Naive B cell (primary cell): ENCODE results near the gene ATOH7. TPM values are rescaled to one million over a fixed set of nuclear protein-coding genes. Genes with fewer than 3 reads are reported as not detected.

Source experiments
- ATAC-seq, 2 donors: fragments of 150-1000 bp; cut with Tn5 transposase; 2 replicates each; pipeline ENCODE4 v1.10.0; 2021; ENCODE audit warnings: low read depth in 2 of 2, mild to moderate bottlenecking in 2 of 2, moderate library complexity in 2 of 2
- DNase-seq: peaks from one replicate; pipeline ENCODE4 v3.0.0; 2022
- H3K27ac Mint-ChIP-seq, 6 donors: one replicate each; pipeline ENCODE4 v1.8.0; 2020 to 2022; ENCODE audit warnings: mild to moderate bottlenecking in 6 of 6, mixed read lengths in 6 of 6, moderate library complexity in 5 of 6, inconsistent platforms in 2 of 6
- H3K27me3 Mint-ChIP-seq, 3 donors: one replicate each; pipeline ENCODE4 v1.8.0; 2021 to 2022; ENCODE audit warnings: mixed read lengths in 3 of 3, mild to moderate bottlenecking in 1 of 3
- H3K36me3 Mint-ChIP-seq, 2 donors: one replicate each; pipeline ENCODE4 v1.8.0; 2020 to 2022; ENCODE audit warnings: mixed read lengths in 2 of 2, inconsistent platforms in 1 of 2, mild to moderate bottlenecking in 1 of 2
- H3K4me1 Mint-ChIP-seq, 3 donors: one replicate each; pipeline ENCODE4 v1.8.0; 2020 to 2022; ENCODE audit warnings: mixed read lengths in 3 of 3, inconsistent platforms in 1 of 3, mild to moderate bottlenecking in 1 of 3, moderate library complexity in 1 of 3
- H3K4me3 Mint-ChIP-seq, 8 donors: one replicate each; pipeline ENCODE4 v1.8.0; 2020 to 2022; ENCODE audit warnings: mild to moderate bottlenecking in 8 of 8, mixed read lengths in 8 of 8, moderate library complexity in 8 of 8, inconsistent platforms in 2 of 8
- H3K9me3 Mint-ChIP-seq, 7 donors: one replicate each; pipeline ENCODE4 v1.8.0; 2020 to 2022; ENCODE audit warnings: mixed read lengths in 7 of 7, mild to moderate bottlenecking in 5 of 7, inconsistent platforms in 2 of 7, moderate library complexity in 1 of 7
- polyA plus RNA-seq, 6 donors: library from polyadenylated mRNA; unstranded; fragments of 300-500 nt; fragmentation: Illumina TruSeq; gene quantifications; one replicate each; pipeline ENCODE4 v1.2.3, GENCODE V29; 2021; ENCODE audit warnings: low read depth in 6 of 6

Gene ATOH7
- polyA plus RNA-seq, 6 donors from 2014 or later, result 0.23 TPM; not detected in 5

DNA sequence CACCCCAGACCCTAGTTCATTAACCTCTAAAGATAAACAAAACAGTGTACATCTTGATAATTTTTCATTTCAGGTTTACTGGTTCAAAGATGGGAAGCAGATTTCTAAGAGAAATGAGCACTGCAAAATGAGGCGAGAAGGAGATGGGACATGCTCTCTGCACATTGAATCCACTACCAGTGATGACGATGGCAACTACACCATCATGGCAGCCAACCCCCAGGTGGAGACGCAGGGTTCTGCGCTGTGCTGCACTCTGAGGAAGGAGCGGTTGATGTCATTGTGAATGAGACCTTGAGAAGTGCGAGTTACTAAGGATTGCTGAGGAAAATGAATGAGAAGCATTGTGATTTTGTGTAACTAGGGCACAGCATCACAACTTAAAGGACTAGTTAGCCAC is 37.6 kb downstream of the ATOH7 start:
- H3K4me1 Mint-ChIP-seq, result no peaks in the 10 kb centered on the region
- no peak for ATAC-seq
- no peak overlapping the region for H3K4me3 Mint-ChIP-seq

DNA sequence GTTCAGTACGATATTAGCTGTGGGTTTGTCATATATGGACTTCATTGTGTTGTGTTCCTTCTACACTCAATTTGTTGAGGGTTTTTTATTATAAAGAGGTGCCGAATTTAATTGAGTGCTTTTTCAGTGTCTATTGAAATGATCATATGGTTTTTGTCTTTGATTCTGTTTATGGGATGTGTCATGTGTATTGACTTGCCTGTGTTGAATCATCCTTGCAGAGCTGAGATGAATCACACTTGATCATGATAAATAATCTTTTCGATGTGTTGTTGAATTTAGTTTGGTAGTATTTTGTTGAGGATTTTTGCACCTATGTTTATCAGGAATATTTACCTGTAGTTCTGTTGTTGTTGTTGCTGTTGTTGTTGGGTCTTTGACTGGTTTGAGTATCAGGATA is 39.8 kb downstream of the ATOH7 start:
- Mint-ChIP-seq H3K27me3 (peaks cover 30 to 48% (median 31%) of the 10 kb centered on the region in 3 donors), H3K4me1 (no peaks in the 10 kb centered on the region), H3K36me3 (peaks cover 0 to 13% of the 10 kb centered on the region in 2 donors), H3K27ac (no peak overlapping the region), H3K4me3 (no peak overlapping the region), H3K9me3 (peaks cover 0 to 8% (median 2%) of the 10 kb centered on the region in 7 donors)
- ATAC-seq (no peak), DNase-seq (no peak)

More for the DNA sequence above, 37.6 kb downstream of the ATOH7 start:
- no peak for DNase-seq
- peaks cover 28 to 53% (median 39%) of the 10 kb centered on the region in 3 donors for H3K27me3 Mint-ChIP-seq
- H3K36me3 Mint-ChIP-seq, result peaks cover 0 to 13% of the 10 kb centered on the region in 2 donors
- no peak overlapping the region for H3K27ac Mint-ChIP-seq
- peaks cover 0 to 8% (median 2%) of the 10 kb centered on the region in 7 donors for H3K9me3 Mint-ChIP-seq

- no peaks in the 10 kb centered on the region for H3K4me1 Mint-ChIP-seq
- DNase-seq, result no peak
- H3K4me3 Mint-ChIP-seq, result no peak overlapping the region
- H3K27me3 Mint-ChIP-seq, result peaks cover 37 to 62% (median 45%) of the 10 kb centered on the region in 3 donors
- no peak overlapping the region for H3K27ac Mint-ChIP-seq
- ATAC-seq, result no peak
- peaks cover 0 to 13% of the 10 kb centered on the region in 2 donors for H3K36me3 Mint-ChIP-seq
- peaks cover 0 to 8% (median 2%) of the 10 kb centered on the region in 7 donors for H3K9me3 Mint-ChIP-seq
Observed at GRCh38 chr10:68188835-68189234, 43.1 kb downstream of the ATOH7 start.

DNA sequence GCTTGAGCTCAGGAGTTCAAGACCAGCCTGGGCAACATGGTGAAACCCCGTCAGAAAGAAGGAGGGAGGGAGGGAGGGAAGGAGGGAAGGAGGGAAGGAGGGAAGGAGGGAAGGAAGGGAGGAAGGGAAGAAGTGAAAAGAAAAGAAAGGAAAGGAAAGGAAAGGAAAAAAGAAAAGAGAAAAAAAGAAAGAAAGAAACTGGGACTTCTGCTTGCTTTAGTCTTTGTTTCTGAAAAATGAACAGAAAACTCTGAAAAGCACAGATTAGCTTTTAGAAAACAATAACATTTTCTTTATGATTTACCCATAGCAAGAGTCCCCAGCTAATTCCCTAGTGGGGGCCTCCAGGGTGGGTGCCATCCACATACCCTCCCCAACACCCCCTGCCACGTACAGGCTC is 46.8 kb downstream of the ATOH7 start:
- ATAC-seq, result no peak
- Mint-ChIP-seq H3K9me3 (no peaks in the 10 kb centered on the region), H3K36me3 (no peaks in the 10 kb centered on the region), H3K4me1 (no peaks in the 10 kb centered on the region), H3K27ac (no peak overlapping the region), H3K27me3 (peaks cover 27 to 37% (median 32%) of the 10 kb centered on the region in 3 donors), H3K4me3 (no peak overlapping the region)
- no peak for DNase-seq

DNA sequence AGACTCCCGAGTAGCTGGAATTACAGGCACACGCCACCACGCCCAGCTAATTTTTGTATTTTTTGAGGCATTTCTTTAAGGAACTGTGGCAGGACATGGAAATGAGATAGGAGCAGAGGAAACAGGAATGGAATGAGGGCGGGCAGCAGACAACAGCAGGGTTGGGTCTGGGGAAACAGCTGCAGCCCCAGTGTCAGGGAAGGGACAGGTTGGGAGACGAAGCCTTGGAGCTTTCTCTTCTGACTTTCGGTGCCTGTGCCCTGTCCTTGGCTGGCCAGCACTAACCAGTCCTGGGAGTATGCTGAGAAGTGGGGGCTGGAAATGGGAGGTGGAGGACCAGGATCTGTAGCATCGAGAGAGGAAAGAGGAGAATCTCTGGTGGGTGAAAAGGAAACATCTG is 47.4 kb downstream of the ATOH7 start:
- Mint-ChIP-seq H3K27ac (peak overlapping the region in 1 of 6 donors; percentile 93), H3K4me3 (no peak overlapping the region)
- ATAC-seq, result no peak

More for the DNA sequence above, 47.4 kb downstream of the ATOH7 start:
- H3K9me3 Mint-ChIP-seq, result no peaks in the 10 kb centered on the region
- peaks cover 26 to 36% (median 32%) of the 10 kb centered on the region in 3 donors for H3K27me3 Mint-ChIP-seq
- no peak for DNase-seq
- H3K4me1 Mint-ChIP-seq, result no peaks in the 10 kb centered on the region
- no peaks in the 10 kb centered on the region for H3K36me3 Mint-ChIP-seq

Other genes with a start within 250 kb of the ATOH7 start
- 10 to 100 TPM; 19.5 to 37.5 (median 23.9) TPM for gene HERC4, start 156.8 kb downstream of the ATOH7 start, polyA plus RNA-seq
- gene MYPN, start 122.6 kb downstream of the ATOH7 start, polyA plus RNA-seq, result not detected
- gene HNRNPH3, start 100.0 kb upstream of the ATOH7 start, polyA plus RNA-seq, result 100 to 1,000 TPM; 101 to 147 (median 126) TPM
- gene PBLD, start 100.8 kb upstream of the ATOH7 start, polyA plus RNA-seq, result 1 to 10 TPM in 2 of 6 donors, under 1 TPM in 3, not detected in 1; 0.77 to 2.0 (median 1.00) TPM
- gene RUFY2, start 175.2 kb upstream of the ATOH7 start, polyA plus RNA-seq, result 10 to 100 TPM in 4 of 6 donors, 1 to 10 TPM in 2; 3.8 to 15.7 (median 11.1) TPM
- gene DNA2, start 239.9 kb upstream of the ATOH7 start, polyA plus RNA-seq, result 1 to 10 TPM in 3 of 6 donors, under 1 TPM in 2, not detected in 1; 0.42 to 1.8 (median 1.1) TPM